ENCODE measurements around the gene TIMM10. TPM values are rescaled to one million over a fixed set of nuclear protein-coding genes. Genes with fewer than 3 reads are reported as not detected.
A peak's percentile ranks its signal among the peaks of the same experiment; 100 is the strongest.

TIMM10 gene
- total RNA-seq, 1 experiment from 2014 or later: 233 TPM

GRCh38 chr11:57562596-57562995 is 32.0 kb upstream of the TIMM10 start:
- DNase-seq (peak; percentile 36), ATAC-seq (no peak)
- Histone ChIP-seq H3K9ac (ENCODE audit: low read length) (no peak overlapping the region), H3K27ac (ENCODE audit: low read length) (no peak overlapping the region), H3K4me1 (ENCODE audit: insufficient read depth, low read length) (peaks cover 18% of the 10 kb centered on the region), H3K79me2 (ENCODE audit: low read length) (no peaks in the 10 kb centered on the region), H3K4me3 (ENCODE audit: low read length) (no peak overlapping the region), H2AFZ (ENCODE audit: low read length) (no peak overlapping the region), H3F3A (ENCODE audit: low read length, unreplicated experiment) (no peaks in the 10 kb centered on the region), H3K27me3 (ENCODE audit: low read length) (no peaks in the 10 kb centered on the region), H4K20me1 (ENCODE audit: low read length) (no peaks in the 10 kb centered on the region), H3K9me3 (ENCODE audit: low read length) (no peaks in the 10 kb centered on the region), H3K9me2 (replicated peaks; ENCODE audit: low read length) (no peaks in the 10 kb centered on the region), H3K36me3 (ENCODE audit: low read depth, low read length) (no peaks in the 10 kb centered on the region), H3K4me2 (ENCODE audit: low read length) (no peak overlapping the region)
- ChIA-PET POLR2A (ENCODE audit: unreplicated experiment) (interaction anchor here (0.7 kb wide), 1 partner anchor 47 kb away, joined by 3 read pairs; no protein-coding TSS in a partner anchor), CTCF (no interaction called here)
- TF ChIP-seq CTCF (conservative IDR thresholded peaks at IDR 0.05; ENCODE audit: low read depth, low read length) (peak; percentile 37; the same call in 1 of the 2 replicates), EZH2 (IDR thresholded peaks at IDR 0.05; ENCODE audit: low read length, unreplicated experiment) (no peak)
- BruUV-seq (replicated peaks): no TSS peak
- intact Hi-C loops (cut with micrococcal nuclease): no loop called here

GRCh38 chr11:57560146-57560545 is 29.6 kb upstream of the TIMM10 start:
- ChIA-PET CTCF (no interaction called here), POLR2A (ENCODE audit: unreplicated experiment) (no interaction called here)
- DNase-seq (peak; percentile 68), ATAC-seq (no peak)
- Histone ChIP-seq H3K9me3 (ENCODE audit: low read length) (no peaks in the 10 kb centered on the region), H4K20me1 (ENCODE audit: low read length) (no peaks in the 10 kb centered on the region), H2AFZ (ENCODE audit: low read length) (no peak overlapping the region), H3K4me2 (ENCODE audit: low read length) (no peak overlapping the region), H3K4me1 (ENCODE audit: insufficient read depth, low read length) (peaks cover 6% of the 10 kb centered on the region; the same call in 1 of the 2 replicates), H3K27ac (ENCODE audit: low read length) (no peak overlapping the region), H3K9me2 (replicated peaks; ENCODE audit: low read length) (no peaks in the 10 kb centered on the region), H3K36me3 (ENCODE audit: low read depth, low read length) (no peaks in the 10 kb centered on the region), H3F3A (ENCODE audit: low read length, unreplicated experiment) (no peaks in the 10 kb centered on the region), H3K4me3 (ENCODE audit: low read length) (no peak overlapping the region), H3K79me2 (ENCODE audit: low read length) (no peaks in the 10 kb centered on the region), H3K9ac (ENCODE audit: low read length) (no peak overlapping the region), H3K27me3 (ENCODE audit: low read length) (no peaks in the 10 kb centered on the region)
- intact Hi-C loops (cut with micrococcal nuclease): no loop called here
- no TSS peak for BruUV-seq (replicated peaks)
- no peak for TF ChIP-seq EZH2 (IDR thresholded peaks at IDR 0.05; ENCODE audit: low read length, unreplicated experiment)
- TF ChIP-seq EZH2phosphoT487 (IDR thresholded peaks at IDR 0.05; ENCODE audit: borderline replicate concordance, low read length): no peak
- TF ChIP-seq CTCF (conservative IDR thresholded peaks at IDR 0.05; ENCODE audit: low read depth, low read length): no peak

GRCh38 chr11:57556041-57556440 is 25.5 kb upstream of the TIMM10 start:
- ChIA-PET POLR2A (ENCODE audit: unreplicated experiment) (no interaction called here), CTCF (no interaction called here)
- Histone ChIP-seq H2AFZ (ENCODE audit: low read length) (no peak overlapping the region), H3K79me2 (ENCODE audit: low read length) (no peaks in the 10 kb centered on the region), H3F3A (ENCODE audit: low read length, unreplicated experiment) (no peaks in the 10 kb centered on the region), H3K9me2 (replicated peaks; ENCODE audit: low read length) (no peaks in the 10 kb centered on the region), H3K27ac (ENCODE audit: low read length) (no peak overlapping the region), H3K9ac (ENCODE audit: low read length) (no peak overlapping the region), H4K20me1 (ENCODE audit: low read length) (no peaks in the 10 kb centered on the region), H3K4me2 (ENCODE audit: low read length) (no peak overlapping the region), H3K4me3 (ENCODE audit: low read length) (no peak overlapping the region), H3K9me3 (ENCODE audit: low read length) (no peaks in the 10 kb centered on the region), H3K4me1 (ENCODE audit: insufficient read depth, low read length) (peaks cover 6% of the 10 kb centered on the region; the same call in 1 of the 2 replicates), H3K27me3 (ENCODE audit: low read length) (no peaks in the 10 kb centered on the region), H3K36me3 (ENCODE audit: low read depth, low read length) (no peaks in the 10 kb centered on the region)
- ATAC-seq (peak; percentile 29), DNase-seq (peak; percentile 19)
- no TSS peak for BruUV-seq (replicated peaks)
- intact Hi-C loops (cut with micrococcal nuclease): no loop called here
- TF ChIP-seq EZH2phosphoT487 (IDR thresholded peaks at IDR 0.05; ENCODE audit: borderline replicate concordance, low read length): no peak
- no peak for TF ChIP-seq EZH2 (IDR thresholded peaks at IDR 0.05; ENCODE audit: low read length, unreplicated experiment)
- TF ChIP-seq CTCF (conservative IDR thresholded peaks at IDR 0.05; ENCODE audit: low read depth, low read length): no peak

All from PC-3 (cell line).